ENCODE measurements around the gene BBS1.

DNA sequence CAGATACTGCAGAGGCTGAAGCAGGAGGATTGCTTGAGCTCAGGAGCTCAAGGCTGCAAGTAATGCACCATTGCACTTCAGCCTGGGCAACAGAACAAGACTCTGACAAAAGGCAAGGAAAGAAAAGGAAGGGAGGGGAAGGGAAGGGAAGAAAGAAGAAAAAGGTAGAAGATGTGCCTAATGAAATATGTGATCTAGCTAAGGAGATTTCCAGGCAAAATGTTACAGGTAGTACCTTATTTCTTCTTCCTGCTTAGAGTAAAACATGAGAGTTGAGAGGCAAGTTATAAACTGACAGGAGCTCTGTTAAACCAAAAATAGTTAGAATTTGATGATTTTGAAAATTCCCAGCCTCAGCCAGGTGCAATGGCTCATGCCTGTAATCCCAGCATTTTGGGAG is 48.4 kb upstream of the BBS1 start:
- TF ChIP-seq CTCF (IDR thresholded peaks at IDR 0.05; ENCODE audit: low read depth, low read length), result no peak
- TF ChIP-seq MYC (IDR thresholded peaks at IDR 0.05; ENCODE audit: low read depth, low read length), result no peak
- TF ChIP-seq POLR2A (IDR thresholded peaks at IDR 0.05; ENCODE audit: extremely low read depth, insufficient read length), result no peak
